Mucosa of rectum (tissue), 2 donors: ENCODE results near the gene LPAR6.
"Not testable (repeated sequence)": the region's sequence is repeated elsewhere in the genome, so short reads cannot be mapped to it uniquely, and the experiment has no call there.

Source experiments
- H3K27ac ChIP-seq, 2 donors: one replicate each; pipeline ENCODE4 v1.7.0; 2013; ENCODE audit warnings: inconsistent platforms in 2 of 2, low read depth in 2 of 2, low read length in 2 of 2
- H3K27me3 ChIP-seq, 2 donors: one replicate each; pipeline ENCODE4 v1.7.0; 2013; ENCODE audit warnings: low read length in 2 of 2; ENCODE audit not compliant: control insufficient read depth in 2 of 2, insufficient read depth in 2 of 2
- H3K36me3 ChIP-seq, 2 donors: one replicate each; pipeline ENCODE4 v1.7.0; 2013; ENCODE audit warnings: low read length in 2 of 2; ENCODE audit not compliant: control insufficient read depth in 2 of 2, insufficient read depth in 2 of 2
- H3K4me1 ChIP-seq, 2 donors: one replicate each; pipeline ENCODE4 v1.7.0; 2013; ENCODE audit warnings: low read length in 2 of 2, mild to moderate bottlenecking in 1 of 2; ENCODE audit not compliant: control insufficient read depth in 2 of 2, insufficient read depth in 2 of 2
- H3K4me3 ChIP-seq, 2 donors: one replicate each; pipeline ENCODE4 v1.7.0; 2013; ENCODE audit warnings: low read length in 2 of 2
- H3K9ac ChIP-seq, 2 donors: one replicate each; pipeline ENCODE4 v1.7.0; 2013; ENCODE audit warnings: low read length in 2 of 2, low read depth in 1 of 2, mild to moderate bottlenecking in 1 of 2
- H3K9me3 ChIP-seq, 2 donors: one replicate each; pipeline ENCODE4 v1.7.0; 2013; ENCODE audit warnings: low read length in 2 of 2; ENCODE audit not compliant: control insufficient read depth in 2 of 2
- donor health status: healthy.
- donor health status: Normal muscosa, but diverticular disease.

Gene LPAR6

GRCh38 chr13:48437371-48437770 is 24.5 kb upstream of the LPAR6 start:
- Histone ChIP-seq H3K4me3 (no peak overlapping the region), H3K9ac (no peak overlapping the region), H3K27me3 (no peaks in the 10 kb centered on the region), H3K4me1 (no peaks in the 10 kb centered on the region), H3K27ac (peak overlapping the region in 1 of 2 donors; percentile 29), H3K36me3 (no peaks in the 10 kb centered on the region), H3K9me3 (no peaks in the 10 kb centered on the region)

GRCh38 chr13:48436661-48437288 is 23.9 kb upstream of the LPAR6 start:
- Histone ChIP-seq H3K27me3 (no peaks in the 10 kb centered on the region), H3K4me1 (no peaks in the 10 kb centered on the region), H3K27ac (peak overlapping the region in 1 of 2 donors; percentile 27), H3K36me3 (no peaks in the 10 kb centered on the region), H3K9ac (no peak overlapping the region), H3K4me3 (no peak overlapping the region), H3K9me3 (no peaks in the 10 kb centered on the region)

GRCh38 chr13:48434200-48434599 is 21.3 kb upstream of the LPAR6 start:
- H3K4me1 ChIP-seq: no peaks in the 10 kb centered on the region
- no peaks in the 10 kb centered on the region for H3K27me3 ChIP-seq
- H3K9ac ChIP-seq: no peak overlapping the region
- H3K9me3 ChIP-seq: no peaks in the 10 kb centered on the region
- no peak overlapping the region for H3K27ac ChIP-seq
- H3K4me3 ChIP-seq: no peak overlapping the region
- H3K36me3 ChIP-seq: no peaks in the 10 kb centered on the region

- H3K9ac ChIP-seq: no peak overlapping the region
- H3K36me3 ChIP-seq: no peaks in the 10 kb centered on the region
- H3K4me3 ChIP-seq: no peak overlapping the region
- H3K9me3 ChIP-seq: no peaks in the 10 kb centered on the region
- no peaks in the 10 kb centered on the region for H3K4me1 ChIP-seq
- H3K27me3 ChIP-seq: no peaks in the 10 kb centered on the region
- no peak overlapping the region for H3K27ac ChIP-seq
Observed at GRCh38 chr13:48431987-48432615, 19.2 kb upstream of the LPAR6 start.

GRCh38 chr13:48431431-48431830 is 18.5 kb upstream of the LPAR6 start:
- H3K4me1 ChIP-seq: no peaks in the 10 kb centered on the region

GRCh38 chr13:48429886-48430285 is 17.0 kb upstream of the LPAR6 start:
- Histone ChIP-seq H3K36me3 (no peaks in the 10 kb centered on the region), H3K4me1 (no peaks in the 10 kb centered on the region), H3K27me3 (no peaks in the 10 kb centered on the region), H3K9ac (no peak overlapping the region), H3K9me3 (no peaks in the 10 kb centered on the region), H3K4me3 (no peak overlapping the region), H3K27ac (no peak overlapping the region)

More at GRCh38 chr13:48431431-48431830, 18.5 kb upstream of the LPAR6 start:
- Histone ChIP-seq H3K9me3 (no peaks in the 10 kb centered on the region), H3K9ac (no peak overlapping the region), H3K4me3 (no peak overlapping the region), H3K27ac (no peak overlapping the region), H3K27me3 (no peaks in the 10 kb centered on the region), H3K36me3 (no peaks in the 10 kb centered on the region)

- Histone ChIP-seq H3K4me1 (no peaks in the 10 kb centered on the region), H3K36me3 (no peaks in the 10 kb centered on the region), H3K27ac (no peak overlapping the region), H3K27me3 (no peaks in the 10 kb centered on the region), H3K4me3 (no peak overlapping the region), H3K9me3 (no peaks in the 10 kb centered on the region), H3K9ac (no peak overlapping the region)
Observed at GRCh38 chr13:48429036-48429435, 16.1 kb upstream of the LPAR6 start.

GRCh38 chr13:48426755-48427298 is 13.9 kb upstream of the LPAR6 start:
- H3K9me3 ChIP-seq, H3K9ac ChIP-seq, H3K36me3 ChIP-seq, H3K4me3 ChIP-seq, H3K27me3 ChIP-seq, H3K27ac ChIP-seq, H3K4me1 ChIP-seq: not testable (repeated sequence)

GRCh38 chr13:48426052-48426451 is 13.1 kb upstream of the LPAR6 start:
- Histone ChIP-seq H3K27me3 (no peaks in the 10 kb centered on the region), H3K9me3 (no peaks in the 10 kb centered on the region), H3K27ac (no peak overlapping the region), H3K4me1 (no peaks in the 10 kb centered on the region), H3K36me3 (no peaks in the 10 kb centered on the region), H3K9ac (no peak overlapping the region), H3K4me3 (no peak overlapping the region)

GRCh38 chr13:48424212-48424611 is 11.3 kb upstream of the LPAR6 start:
- Histone ChIP-seq H3K27me3 (no peaks in the 10 kb centered on the region), H3K4me3 (no peak overlapping the region), H3K4me1 (no peaks in the 10 kb centered on the region), H3K36me3 (no peaks in the 10 kb centered on the region), H3K9ac (no peak overlapping the region), H3K27ac (no peak overlapping the region), H3K9me3 (no peaks in the 10 kb centered on the region)
